HG02759 (cell line): ENCODE data around the gene CD81.
A peak's percentile ranks its signal among the peaks of the same experiment; 100 is the strongest.
"Not testable (repeated sequence)": the region's sequence is repeated elsewhere in the genome, so short reads cannot be mapped to it uniquely, and the experiment has no call there.

Experiments used
- ATAC-seq: cut with Tn5 transposase; IDR thresholded peaks from one replicate; pipeline ENCODE4 v1.9.1; 2021; ENCODE audit warnings: mild to moderate bottlenecking, moderate library complexity; ENCODE audit not compliant: unreplicated experiment

Gene CD81, protein sequence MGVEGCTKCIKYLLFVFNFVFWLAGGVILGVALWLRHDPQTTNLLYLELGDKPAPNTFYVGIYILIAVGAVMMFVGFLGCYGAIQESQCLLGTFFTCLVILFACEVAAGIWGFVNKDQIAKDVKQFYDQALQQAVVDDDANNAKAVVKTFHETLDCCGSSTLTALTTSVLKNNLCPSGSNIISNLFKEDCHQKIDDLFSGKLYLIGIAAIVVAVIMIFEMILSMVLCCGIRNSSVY

DNA sequence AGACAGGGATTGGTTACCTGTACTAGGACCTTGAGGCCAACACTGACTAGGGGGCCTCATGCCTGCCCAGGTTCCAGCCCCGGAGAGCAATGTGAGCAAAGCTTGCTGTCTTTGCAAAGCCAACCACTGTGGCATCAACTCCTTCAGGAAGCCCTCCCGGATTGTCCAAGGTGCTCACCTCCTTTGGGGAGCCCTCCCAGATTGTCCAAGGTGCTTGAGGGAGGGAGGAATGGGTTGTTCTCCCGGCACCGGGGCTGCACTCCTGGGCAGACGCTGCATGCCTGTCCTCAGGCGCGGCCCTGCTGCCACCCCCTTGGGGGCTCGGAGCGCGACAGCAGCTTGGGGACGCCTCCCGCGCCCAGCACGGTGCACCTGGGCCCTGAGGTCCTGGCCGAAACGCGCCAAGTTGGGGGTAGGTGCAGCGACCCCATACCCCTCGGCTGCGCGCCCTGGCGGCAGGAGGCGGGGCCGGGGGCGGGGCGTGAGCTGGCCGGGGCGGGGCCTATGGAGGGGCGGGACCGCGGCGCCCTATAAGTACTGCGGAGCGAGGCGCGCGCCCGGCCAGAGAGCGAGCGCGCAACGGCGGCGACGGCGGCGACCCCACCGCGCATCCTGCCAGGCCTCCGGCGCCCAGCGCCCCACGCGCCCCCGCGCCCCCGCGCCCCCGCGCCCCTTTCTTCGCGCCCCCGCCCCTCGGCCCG is at the start of gene CD81:
Gene CD81 (plus strand): TSS at position 560 of the 701 bp plus-strand sequence. CDS start 240 bp downstream, outside the sequence.
- ATAC-seq, result peak; percentile 52

DNA sequence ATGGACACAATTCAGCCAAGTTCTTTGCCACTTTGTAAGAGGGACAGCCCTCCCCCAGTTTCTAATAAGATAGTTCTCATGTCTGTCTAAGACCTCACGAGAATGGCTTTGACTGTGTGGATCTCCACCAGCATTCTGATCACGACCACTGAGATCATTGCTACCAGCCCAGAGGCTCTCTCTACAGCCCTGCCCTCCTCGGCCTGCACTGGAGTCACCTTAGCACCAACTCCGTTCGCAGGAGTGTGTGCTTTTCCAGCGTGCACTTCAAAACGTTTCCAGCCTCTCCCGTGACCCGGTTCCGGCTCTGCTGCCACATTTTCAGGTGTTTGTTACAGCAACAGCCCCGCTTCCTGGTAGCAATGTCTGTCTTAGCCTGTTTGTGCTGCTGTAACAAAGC is 49.1 kb upstream of the CD81 start:
- ATAC-seq, result no peak

DNA sequence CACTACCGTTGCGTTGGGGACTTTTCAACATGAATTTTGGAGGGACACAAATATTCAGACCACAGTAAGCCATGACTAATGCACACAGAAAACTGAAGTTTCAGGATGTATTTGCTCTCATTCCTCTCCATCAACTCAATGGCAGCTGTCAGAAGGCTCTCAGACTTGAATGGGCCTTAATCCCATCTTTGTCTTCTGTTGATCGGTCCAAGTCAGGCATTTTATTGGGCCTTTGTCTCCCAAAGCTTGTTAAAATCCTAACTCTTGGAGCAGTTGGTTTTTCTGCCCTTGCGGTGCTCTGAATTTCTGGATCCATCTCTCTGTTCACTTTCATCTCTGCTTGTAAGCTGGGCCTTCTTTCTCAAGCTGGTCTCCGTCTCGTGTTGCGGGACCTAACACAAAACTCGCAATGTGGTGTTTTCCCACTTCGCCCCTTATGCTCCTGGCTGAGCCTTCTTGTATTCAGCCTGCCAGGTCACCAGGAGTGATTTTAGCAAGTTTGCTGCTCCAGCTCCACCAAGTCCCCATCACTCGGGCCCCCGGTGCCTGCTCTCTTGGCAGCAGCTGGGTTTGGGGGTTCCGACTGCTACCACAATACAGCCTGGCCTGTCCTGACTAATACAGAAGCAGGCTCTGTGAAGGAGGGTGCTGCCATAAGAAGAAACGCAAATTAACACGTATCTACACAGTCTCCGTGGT is 48.3 kb upstream of the CD81 start:
- no peak for ATAC-seq

DNA sequence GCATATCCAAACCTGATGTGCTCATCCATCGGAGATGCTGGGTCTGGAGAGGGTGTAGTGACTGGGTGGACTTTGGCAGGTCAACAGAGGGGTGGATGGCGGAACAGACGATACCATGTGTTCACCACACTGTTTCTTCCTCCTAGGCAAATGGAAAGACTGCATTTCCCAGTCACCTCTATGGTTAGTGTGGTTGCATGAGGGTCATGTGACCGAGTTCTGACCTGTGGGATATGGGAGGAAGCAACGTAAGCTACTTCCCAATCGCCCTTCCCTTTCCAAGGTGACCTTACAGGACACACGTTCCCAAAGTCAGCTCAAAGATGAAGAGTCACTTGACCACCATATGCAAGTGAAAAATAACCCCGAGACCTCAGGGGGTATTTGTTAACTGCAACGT is 47.6 kb upstream of the CD81 start:
- no peak for ATAC-seq

DNA sequence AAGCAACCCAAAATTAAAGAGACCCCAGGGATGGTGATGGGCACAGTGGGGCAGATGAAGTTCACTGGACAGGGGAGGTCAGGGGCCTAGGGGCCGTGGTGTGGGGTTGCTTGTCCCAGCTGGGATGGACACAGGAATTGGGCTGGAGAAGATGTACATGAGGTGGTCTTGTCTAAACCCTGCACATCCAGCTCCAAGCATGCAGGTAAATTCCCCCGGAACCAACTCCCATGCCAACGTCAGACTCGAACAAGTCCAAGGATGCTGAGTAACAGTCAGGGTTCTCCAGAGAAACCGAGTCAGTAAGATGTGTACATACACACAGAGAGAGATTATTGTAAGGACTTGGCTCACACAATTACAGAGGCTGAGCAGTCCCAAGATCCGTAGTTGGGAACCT is 46.4 kb upstream of the CD81 start:
- ATAC-seq, result no peak

DNA sequence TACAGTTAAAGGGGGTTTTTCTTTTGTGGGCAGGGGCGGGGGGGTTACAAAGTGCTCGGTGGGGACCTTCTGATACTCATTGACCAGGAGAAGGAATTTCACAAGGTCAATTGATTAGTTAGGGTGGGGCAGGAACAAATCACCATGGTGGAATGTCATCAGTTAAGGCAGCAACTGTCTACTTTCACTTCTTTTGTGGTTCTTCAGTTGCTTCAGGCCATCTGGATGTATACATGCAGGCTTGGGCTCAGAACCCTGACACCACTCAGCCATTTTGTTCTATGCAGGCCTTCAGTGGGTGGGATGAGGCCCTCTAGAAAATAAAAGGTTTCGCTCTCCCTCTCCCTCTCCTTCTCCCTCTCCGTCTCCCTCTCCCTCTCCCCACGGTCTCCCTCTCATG is 45.7 kb upstream of the CD81 start:
- ATAC-seq, result no peak

DNA sequence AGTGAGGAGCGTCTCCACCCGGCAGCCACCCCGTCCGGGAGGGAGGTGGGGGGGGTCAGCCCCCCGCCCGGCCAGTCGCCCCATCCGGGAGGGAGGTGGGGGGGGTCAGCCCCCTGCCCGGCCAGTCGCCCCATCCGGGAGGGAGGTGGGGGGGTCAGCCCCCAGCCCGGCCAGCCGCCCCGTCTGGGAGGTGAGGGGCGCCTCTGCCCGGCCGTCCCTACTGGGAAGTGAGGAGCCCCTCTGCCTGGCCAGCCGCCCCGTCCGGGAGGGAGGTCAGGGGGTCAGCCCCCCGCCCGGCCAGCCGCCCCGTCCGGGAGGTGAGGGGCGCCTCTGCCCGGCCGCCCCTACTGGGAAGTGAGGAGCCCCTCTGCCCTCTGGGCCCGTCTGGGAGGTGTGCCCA is 44.5 kb upstream of the CD81 start:
- not testable (repeated sequence) for ATAC-seq

DNA sequence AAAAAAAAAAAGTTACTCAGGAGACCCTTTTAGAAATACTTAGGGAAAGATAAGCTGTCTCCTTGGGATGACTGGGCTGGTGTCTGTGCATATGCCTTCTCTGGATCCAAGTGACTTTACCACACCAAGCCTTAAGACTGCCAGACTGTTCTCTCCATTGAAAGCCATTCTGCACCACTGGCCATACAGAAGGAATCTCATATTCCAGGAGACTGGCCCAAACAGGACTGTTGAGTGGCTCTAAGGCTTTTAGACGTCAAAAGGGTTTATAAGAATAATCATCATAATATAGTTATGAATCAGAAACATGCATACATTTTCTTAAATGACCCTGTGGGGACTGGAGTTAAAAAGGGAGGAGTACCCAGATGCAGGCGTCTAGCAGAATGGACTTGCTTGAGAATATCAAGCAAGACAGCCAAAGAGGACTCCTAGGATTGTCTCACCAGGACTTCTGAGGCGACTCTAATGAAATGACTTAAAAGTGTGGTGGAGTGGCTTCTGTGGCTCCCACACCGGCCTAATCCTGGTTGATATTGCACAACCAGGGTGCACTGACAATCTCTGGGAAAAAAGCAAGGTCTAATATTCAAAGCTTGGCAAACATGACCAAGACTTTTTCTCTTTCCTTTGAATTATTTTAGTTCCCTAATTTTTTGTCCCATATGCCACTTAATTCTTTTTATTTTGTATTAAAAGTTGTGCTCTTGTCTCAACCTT is 43.5 kb upstream of the CD81 start:
- ATAC-seq, result not testable (repeated sequence)

DNA sequence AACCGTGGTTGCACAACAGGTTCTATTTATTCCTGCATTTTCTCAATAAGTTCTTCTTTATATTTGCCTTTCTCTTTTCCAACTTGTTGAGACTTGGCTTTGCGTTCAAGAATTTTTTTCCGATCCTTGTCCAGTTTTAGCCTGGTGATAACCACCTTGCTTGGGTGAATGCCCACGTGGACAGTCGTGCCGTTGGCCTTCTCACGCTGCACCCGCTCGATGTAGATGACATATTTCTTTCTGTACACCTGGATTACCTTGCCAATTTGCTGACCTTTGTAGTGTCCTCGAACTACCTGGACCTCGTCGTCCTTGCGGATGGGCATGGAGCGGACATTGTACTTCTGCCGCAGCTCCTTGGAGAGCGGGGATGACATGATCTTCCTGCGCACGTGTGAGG is 41.8 kb upstream of the CD81 start:
- not testable (repeated sequence) for ATAC-seq

DNA sequence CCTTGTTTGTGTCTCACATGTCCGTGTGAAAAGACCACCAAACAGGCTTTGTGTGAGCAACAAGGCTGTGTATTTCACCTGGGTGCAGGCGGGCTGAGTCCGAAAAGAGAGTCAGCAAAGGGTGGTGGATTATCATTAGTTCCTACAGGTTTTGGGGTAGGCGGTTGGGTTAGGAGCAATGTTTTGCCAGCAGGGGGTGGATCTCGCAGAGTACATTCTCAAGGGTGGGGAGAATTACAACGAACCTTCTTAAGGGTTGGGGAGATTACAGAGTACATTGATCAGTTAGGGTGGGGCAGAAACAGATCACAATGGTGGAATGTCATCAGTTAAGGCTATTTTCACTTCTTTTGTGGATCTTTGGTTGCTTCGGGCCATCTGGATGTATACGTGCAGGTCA is 38.4 kb upstream of the CD81 start:
- ATAC-seq, result not testable (repeated sequence)

DNA sequence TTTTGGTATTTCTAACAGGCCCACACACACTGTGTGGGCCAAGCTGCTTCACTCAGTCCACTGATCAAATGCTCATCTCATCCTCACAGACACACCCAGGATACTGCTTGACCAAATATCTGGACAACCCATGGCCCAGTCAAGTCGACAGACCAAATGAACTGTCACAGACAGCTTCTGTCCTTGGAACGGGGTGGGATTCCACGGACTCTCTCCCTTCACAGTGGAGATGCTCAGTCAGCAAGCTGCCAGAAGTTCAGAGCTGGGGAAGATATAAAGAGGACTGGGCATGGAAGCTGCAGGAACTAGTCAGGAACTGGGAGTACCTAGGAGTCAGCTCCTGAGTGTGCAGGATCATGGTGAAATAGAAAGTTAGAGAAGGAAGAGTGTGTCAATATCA is 34.6 kb upstream of the CD81 start:
- ATAC-seq, result no peak

DNA sequence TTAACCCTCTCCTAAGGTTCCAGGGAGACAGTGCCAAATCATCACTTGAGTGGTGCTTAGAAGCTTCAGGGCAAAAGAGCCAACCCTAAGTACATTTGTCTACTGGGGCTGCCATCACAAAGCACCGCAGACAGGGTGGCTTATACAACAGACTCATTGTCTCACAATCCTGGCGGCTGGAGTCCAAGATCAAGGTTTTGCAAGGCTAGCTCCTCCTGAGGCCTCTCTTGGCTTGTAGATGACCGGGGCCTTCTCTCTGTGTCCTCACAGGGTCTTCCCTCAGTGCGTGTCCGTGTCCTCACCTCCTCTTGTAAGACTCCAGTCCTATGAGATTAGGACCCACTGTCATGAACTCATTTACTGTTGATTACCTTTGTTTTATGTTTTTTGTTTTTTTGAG is 34.1 kb upstream of the CD81 start:
- ATAC-seq, result no peak

DNA sequence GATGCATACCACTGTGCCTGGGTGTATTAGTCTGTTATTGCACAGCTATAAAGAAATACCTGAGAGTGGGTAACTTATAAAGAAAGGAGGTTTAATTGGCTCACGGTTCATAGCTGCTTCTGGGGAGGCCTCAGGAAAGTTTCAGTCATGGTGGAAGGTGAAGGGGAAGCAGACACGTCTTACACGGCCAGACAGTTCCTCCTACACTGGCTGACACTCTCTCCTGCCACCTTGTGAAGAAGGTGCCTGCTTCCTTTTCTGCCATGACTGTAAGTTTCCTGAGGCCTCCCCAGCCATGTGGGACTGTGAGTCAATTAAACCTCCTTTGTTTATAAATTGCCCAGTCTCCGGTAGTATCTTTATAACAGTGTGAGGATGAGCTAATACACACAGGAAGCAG is 33.6 kb upstream of the CD81 start:
- ATAC-seq, result no peak

DNA sequence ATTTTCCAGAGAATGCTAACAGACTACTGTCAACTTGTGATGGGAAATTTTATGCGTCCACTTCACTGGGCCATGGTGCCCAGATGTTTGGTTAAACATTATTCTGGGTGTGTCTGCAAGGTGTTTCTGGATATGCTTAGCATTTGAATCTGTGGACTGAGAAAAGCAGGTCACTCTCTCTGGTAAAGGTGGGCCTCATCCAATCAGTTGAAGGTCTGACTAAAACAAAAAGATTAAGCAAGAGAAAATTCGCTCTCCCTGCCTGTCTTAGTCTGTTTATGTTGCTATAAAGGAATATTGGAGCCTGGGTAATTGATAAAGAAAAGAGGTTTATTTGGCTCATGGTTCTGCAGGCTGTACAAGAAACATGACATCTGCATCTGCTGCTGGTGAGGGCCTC is 32.1 kb upstream of the CD81 start:
- no peak for ATAC-seq

DNA sequence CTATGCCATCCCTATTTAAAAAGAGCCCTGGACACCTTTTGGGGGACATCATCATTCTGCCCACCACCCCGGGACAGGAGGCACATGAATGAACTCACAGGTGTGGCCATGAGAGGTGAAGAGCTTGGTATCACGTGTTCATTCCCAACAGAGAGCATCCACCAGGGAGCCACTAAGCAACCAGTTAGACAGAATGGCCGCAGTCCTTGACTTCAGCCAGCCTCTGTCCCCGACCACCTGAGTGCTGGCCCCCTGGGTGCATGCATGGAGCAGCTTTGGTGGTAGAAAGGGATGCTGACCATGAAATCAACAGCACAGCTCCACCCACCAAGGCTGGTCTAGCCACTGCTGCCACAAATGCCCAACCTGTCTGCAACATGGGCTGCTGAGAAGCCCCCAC is 31.1 kb upstream of the CD81 start:
- no peak for ATAC-seq

DNA sequence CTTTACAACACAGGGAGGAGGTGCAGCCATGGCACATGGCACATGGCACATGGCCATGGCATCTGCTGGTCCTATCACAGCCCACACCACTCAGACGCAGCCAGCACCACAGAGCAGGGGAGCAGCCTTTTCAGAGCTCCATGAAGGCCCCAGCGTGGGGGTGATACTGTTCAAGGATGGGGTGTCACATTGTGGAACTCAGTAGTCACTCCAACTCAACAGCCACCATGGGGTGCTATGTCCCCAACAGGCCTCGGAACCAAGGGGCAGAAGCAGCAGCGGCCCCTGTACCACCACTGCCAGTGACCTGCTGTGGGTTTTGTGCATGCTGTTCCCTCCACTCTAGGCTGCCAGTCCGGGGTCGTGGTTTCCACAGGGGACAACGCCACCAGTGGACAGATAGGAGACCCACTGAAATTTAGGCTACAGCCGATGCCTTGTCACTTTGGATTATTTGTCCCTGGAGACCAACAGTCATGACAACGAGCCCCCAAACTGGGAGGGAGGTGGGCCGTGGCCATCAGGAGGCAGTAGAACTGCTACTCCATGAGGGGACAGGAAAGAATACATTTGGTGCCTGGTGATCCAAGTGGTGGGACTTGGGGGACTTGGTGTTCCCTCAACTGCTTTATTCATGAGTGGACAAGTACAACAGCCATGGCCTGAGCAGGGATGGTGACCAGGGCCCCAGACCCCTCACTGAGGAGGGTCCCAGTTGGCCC is 30.4 kb upstream of the CD81 start:
- no peak for ATAC-seq

DNA sequence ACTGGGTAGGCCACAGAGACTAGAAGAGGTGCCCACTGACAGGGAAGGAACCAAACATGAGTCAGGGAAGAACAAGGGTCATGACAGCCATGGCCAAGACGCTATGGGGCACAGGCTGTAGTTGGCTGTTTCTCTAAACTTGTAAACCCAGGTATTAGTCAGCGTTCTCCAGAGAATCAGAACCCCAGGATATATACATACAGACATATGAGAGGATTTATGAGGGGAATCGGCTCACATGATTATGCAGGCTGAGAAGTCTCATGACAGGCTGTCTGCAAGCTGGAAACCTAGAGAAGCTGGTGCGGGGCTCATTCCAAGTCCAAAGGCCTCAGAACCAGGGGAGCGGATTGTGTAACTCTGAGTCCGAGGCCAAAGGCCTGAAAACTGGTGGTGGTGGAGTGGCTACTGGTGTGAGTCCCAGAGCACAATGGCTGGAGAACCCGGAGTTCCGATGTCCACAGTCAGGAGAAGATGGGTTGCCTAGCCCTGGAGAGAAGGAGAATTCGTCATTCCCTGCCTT is 29.7 kb upstream of the CD81 start:
- ATAC-seq, result no peak

DNA sequence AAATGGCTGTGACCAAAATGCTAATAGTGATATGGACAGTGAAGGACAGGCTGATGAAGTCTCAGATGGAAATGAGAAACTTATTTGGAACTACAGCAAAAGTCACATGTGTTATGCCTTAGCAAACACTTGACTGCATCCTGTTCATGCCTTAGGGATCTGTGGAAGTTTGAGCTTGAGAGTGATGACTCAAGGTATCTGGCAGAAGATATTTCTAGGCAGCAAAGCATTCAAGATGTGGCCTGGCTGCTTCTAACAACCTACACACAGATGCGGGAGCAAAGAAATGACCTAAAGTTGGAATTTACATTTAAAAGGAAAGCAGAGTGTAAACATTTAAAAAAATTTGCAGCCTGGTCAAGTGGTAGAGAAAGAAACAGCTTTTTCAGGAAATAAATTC is 28.1 kb upstream of the CD81 start:
- no peak for ATAC-seq

DNA sequence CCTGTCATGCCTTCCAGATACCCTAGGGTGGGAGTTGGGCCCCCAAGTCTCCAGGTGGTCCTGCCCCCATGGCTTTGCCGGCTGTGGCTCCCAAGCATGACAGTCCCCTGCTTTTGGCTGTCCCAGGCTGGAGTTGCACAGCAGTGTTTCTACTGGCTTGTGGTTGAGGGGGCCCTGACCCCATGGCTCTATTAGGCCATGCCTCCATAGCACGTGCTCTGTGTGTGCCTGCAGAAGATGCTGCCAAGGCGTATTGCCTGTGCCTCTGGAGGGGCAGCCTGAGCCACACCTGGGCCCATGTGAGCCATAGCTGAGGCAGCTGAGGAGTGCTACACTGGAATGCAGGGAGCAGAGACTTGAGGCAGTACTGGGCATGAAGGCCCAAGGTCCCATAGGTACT is 25.4 kb upstream of the CD81 start:
- ATAC-seq, result no peak

DNA sequence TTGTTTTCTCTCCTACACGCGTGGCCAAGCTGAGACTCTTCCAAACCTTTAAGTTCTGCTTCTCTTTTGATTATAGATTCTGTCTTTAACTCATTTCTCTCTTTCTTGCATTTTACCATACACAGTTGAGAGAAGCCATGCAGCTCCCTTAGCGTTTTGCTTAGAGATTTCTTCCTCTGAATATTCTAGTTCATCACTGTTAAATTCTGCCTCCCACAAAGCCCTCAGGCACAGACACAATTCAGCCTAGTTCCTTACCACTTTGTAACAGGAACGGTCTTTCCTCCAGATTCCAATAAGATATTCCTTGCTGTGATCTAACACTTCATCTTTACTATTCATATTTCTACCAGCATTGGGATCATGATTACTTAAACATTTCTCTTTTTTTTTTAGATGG is 24.7 kb upstream of the CD81 start:
- no peak for ATAC-seq
